K562 (cell line): ENCODE results near the gene SLC16A2. TPM values are rescaled to one million over a fixed set of nuclear protein-coding genes. Genes with fewer than 3 reads are reported as not detected.

Experiments used
- ATAC-seq: fragments of 200-7000 bp; cut with Tn5 transposase; 3 replicates; pipeline ENCODE4 v1.9.1; 2020; ENCODE audit warnings: moderate library complexity
- BruUV-seq: library from RNA; stranded (reverse); fragments of 400-500 nt; replicated peaks from 2 replicates; lab custom pipeline; 2021; lab: Mats Ljungman, UMichigan
- CTCF ChIA-PET: fragments of 300-600 bp; formaldehyde crosslinking; extraction: SDS; loops from one replicate; lab custom pipeline; 2021; ENCODE audit warnings: low intra/inter-chr PET ratio; lab: Yijun Ruan, JAX
- POLR2A ChIA-PET: fragments of 300-600, 350-650 bp; sonication (Branson Sonifier 250); formaldehyde crosslinking; extraction: SDS; loops from one replicate; lab custom pipeline; 2021; ENCODE audit warnings: antibody characterized with exemption, inconsistent platforms; lab: Yijun Ruan, JAX
- DNase-seq, 4 experiments: peaks; one replicate each; pipeline versions ENCODE4 v3.0.0 to v3.0.0-alpha.2; 2011 to 2018; ENCODE audit warnings: low spot score in 3 of 4, mixed read lengths in 3 of 4; ENCODE audit errors: extremely low read depth in 1 of 4
- FAIRE-seq: peaks from 2 replicates; lab custom pipeline; 2011; peaks lifted over from hg19 to GRCh38; lab: Jason Lieb, UNC
- H2AFZ ChIP-seq: 2 replicates; pipeline ENCODE4 v1.6.0; 2011; ENCODE audit warnings: low read depth, low read length, control low read depth, inconsistent platforms
- H3K27ac ChIP-seq: fragments of 200-600 bp; 3 replicates; pipeline ENCODE4 v1.8.0; 2011; ENCODE audit warnings: low read depth, mild to moderate bottlenecking, control low read depth, inconsistent platforms, low read length, moderate library complexity, mixed read lengths; ENCODE audit errors: extremely low read depth
- H3K27me3 ChIP-seq, 2 experiments: fragments of 300-600 bp in 1 of 2; 2 replicates in 1 of 2; 3 replicates in 1 of 2; pipeline versions ENCODE4 v1.6.0 to v1.8.0; 2011; ENCODE audit warnings: inconsistent platforms in 2 of 2, low read length in 2 of 2, mild to moderate bottlenecking in 1 of 2, mixed read lengths in 1 of 2, moderate library complexity in 1 of 2; ENCODE audit not compliant: control insufficient read depth in 2 of 2, insufficient read depth in 2 of 2
- H3K36me3 ChIP-seq: fragments of 300-600 bp; 3 replicates; pipeline ENCODE4 v1.8.0; 2011; ENCODE audit warnings: mild to moderate bottlenecking, low read length, inconsistent platforms; ENCODE audit not compliant: control insufficient read depth, insufficient read depth
- H3K4me1 ChIP-seq, 2 experiments: fragments of 200-600 bp in 1 of 2; replicated peaks in 1 of 2; 2 replicates in 1 of 2; 3 replicates in 1 of 2; pipeline versions ENCODE4 v1.5.1 to v1.8.0; 2011; ENCODE audit warnings: inconsistent platforms in 2 of 2, low read length in 2 of 2, mild to moderate bottlenecking in 1 of 2, mixed read lengths in 1 of 2, moderate library complexity in 1 of 2; ENCODE audit not compliant: control insufficient read depth in 2 of 2, insufficient read depth in 2 of 2
- H3K4me2 ChIP-seq: 2 replicates; pipeline ENCODE4 v1.6.1; 2011; ENCODE audit warnings: low read length, control low read depth, inconsistent platforms, mixed read lengths; ENCODE audit not compliant: insufficient read depth
- H3K4me3 ChIP-seq: fragments of 200-600 bp; sonication (generic), shearing (Covaris generic); 2 replicates; pipeline ENCODE4 v1.5.1; 2016; ENCODE audit warnings: control low read depth, inconsistent platforms
- H3K79me2 ChIP-seq: fragments of 200-600 bp; 3 replicates; pipeline ENCODE4 v1.8.0; 2011; ENCODE audit warnings: low read length, inconsistent platforms; ENCODE audit not compliant: control insufficient read depth, insufficient read depth
- H3K9ac ChIP-seq, 2 experiments: 2 replicates each; pipeline versions ENCODE4 v1.6.0 to v1.6.1; 2011; ENCODE audit warnings: low read depth in 2 of 2, low read length in 2 of 2, control low read depth in 1 of 2, inconsistent platforms in 1 of 2, mild to moderate bottlenecking in 1 of 2, mixed read lengths in 1 of 2; ENCODE audit not compliant: insufficient read depth in 1 of 2
- H3K9me1 ChIP-seq: one replicate; pipeline ENCODE4 v1.6.0; 2011; ENCODE audit warnings: inconsistent platforms, mild to moderate bottlenecking, low read length, moderate library complexity; ENCODE audit not compliant: control insufficient read depth, insufficient read depth
- H3K9me3 ChIP-seq: replicated peaks from 2 replicates; pipeline ENCODE4 v1.5.1; 2011; ENCODE audit warnings: low read depth, low read length, inconsistent platforms; ENCODE audit not compliant: control insufficient read depth, insufficient read depth
- H4K20me1 ChIP-seq: replicated peaks from 2 replicates; pipeline ENCODE4 v1.6.1; 2011; ENCODE audit warnings: low read length, inconsistent platforms, mixed read lengths; ENCODE audit not compliant: control insufficient read depth, insufficient read depth
- ESRRA ChIP-seq: fragments of 450-650 bp; IDR thresholded peaks from 2 replicates; pipeline ENCODE4 v1.6.1; 2014; ENCODE audit warnings: low read depth, mild to moderate bottlenecking, moderate library complexity, borderline replicate concordance
- POLR2AphosphoS5 ChIP-seq: IDR thresholded peaks from 2 replicates; pipeline ENCODE4 v1.6.1; 2011; ENCODE audit warnings: mild to moderate bottlenecking, low read depth, low read length, moderate library complexity; ENCODE audit not compliant: control insufficient read depth, insufficient read depth
- POLR2B ChIP-seq: fragments of 450-650 bp; IDR thresholded peaks from 2 replicates; pipeline ENCODE4 v1.6.1; 2018; ENCODE audit warnings: low read depth; ENCODE audit not compliant: partially characterized antibody
- PREB ChIP-seq: sonication (generic); formaldehyde crosslinking; IDR thresholded peaks from 2 replicates; pipeline ENCODE4 v1.8.1; 2023; ENCODE audit warnings: mild to moderate bottlenecking, missing genetic modification reagents
- UBTF ChIP-seq, 2 experiments: IDR thresholded peaks; 2 replicates each; pipeline ENCODE4 v1.6.1; 2012; ENCODE audit warnings: improper control_type of control experiment in 2 of 2, low read depth in 2 of 2, low read length in 2 of 2, borderline replicate concordance in 1 of 2
- ZNF274 ChIP-seq: IDR thresholded peaks from 2 replicates; pipeline ENCODE4 v1.6.1; 2011; ENCODE audit warnings: low read depth, mild to moderate bottlenecking, low read length, moderate library complexity, borderline replicate concordance
- WGBS: fragments of 100-300 bp; shearing (Covaris generic); methylation state at CpG from one replicate; pipeline ENCODE4 v1.1.6; 2016; ENCODE audit warnings: low coverage, mixed read lengths; ENCODE audit not compliant: insufficient coverage; ENCODE audit errors: missing lambda C conversion rate; 5-methylcytosine and 5-hydroxymethylcytosine counted together
- in situ Hi-C: fragments of 300-500 bp; cut with MboI; formaldehyde crosslinking; loops from 4 replicates; pipeline ENCODE4 v1.15.0; 2018; ENCODE audit warnings: inconsistent platforms, mixed read lengths
- intact Hi-C: fragments of 100-400 bp; cut with micrococcal nuclease; formaldehyde crosslinking; loops from 2 replicates; pipeline ENCODE4 v1.14.2; 2022
- polyA plus RNA-seq, 8 experiments: library from polyadenylated mRNA; depleted of rRNA in 4 of 8; stranded (reverse) in 5 of 8; unstranded in 3 of 8; fragments of >200 nt; fragmentation: Nextera tagmentation in 2 of 8; fragmentation: Illumina TruSeq in 1 of 8; extraction: Ambion mirVana in 2 of 8; extraction: Trizol in 1 of 8; gene quantifications; 2 replicates each; pipeline versions ENCODE4 v1.2.1 to v1.2.3, GENCODE V29; 2011 to 2014; ENCODE audit warnings: inconsistent platforms in 1 of 8, missing spikeins in 1 of 8
- total RNA-seq, 7 experiments: library from RNA; depleted of rRNA in 6 of 7; stranded (reverse); fragments of >200 nt in 6 of 7; fragmentation: Illumina TruSeq in 2 of 7; extraction: Trizol in 2 of 7; gene quantifications; 2 replicates each; pipeline versions ENCODE4 v1.2.1 to v1.2.3, GENCODE V29; 2011 to 2021; ENCODE audit warnings: low replicate concordance in 1 of 7

SLC16A2 gene
- total and polyA plus RNA-seq, 9 of the 15 experiments (the other 6 are each of a cell fraction or from before 2014, with no cell fraction given): 0.07 TPM; not detected in 8

GRCh38 chrX:74536832-74537371 lies 115.6 kb downstream of the SLC16A2 start:
- H3K79me2 ChIP-seq: no peaks in the 10 kb centered on the region
- TF ChIP-seq PREB (CRISPR knock-in tag) (no peak), POLR2AphosphoS5 (no peak), UBTF (IDR thresholded peaks at IDR 0.05; ENCODE audit: borderline replicate concordance in 1 of 2, low read depth in 2 of 2, low read length in 2 of 2) (0 out of 4 replicates have a peak, but pooled peaks of 1 of the 2 experiments have one; percentile 33), POLR2B (no peak), ESRRA (no peak), ZNF274 (no peak)
- in situ Hi-C loops (no loop called here), intact Hi-C loops (no loop called here)
- H3K4me2 ChIP-seq: no peak overlapping the region
- 11% methylated on average over 16 of the region's 26 CpGs for WGBS
- no TSS peak for BruUV-seq
- H3K36me3 ChIP-seq: no peaks in the 10 kb centered on the region
- H2AFZ ChIP-seq: 0 out of 2 replicates have a peak overlapping the region, but pooled peaks have one; percentile 51
- FAIRE-seq (no peak), ATAC-seq (peak; percentile 79), DNase-seq (peak in 3 of 4 experiments; percentile 6 to 9 (median 7))
- no peaks in the 10 kb centered on the region for H4K20me1 ChIP-seq
- ChIA-PET POLR2A (no interaction called here), CTCF (no interaction called here)
- H3K9ac ChIP-seq: no peak overlapping the region
- peaks cover 0 to 16% of the 10 kb centered on the region in 2 experiments; a peak in 2 of 5 replicates for H3K27me3 ChIP-seq
- H3K9me3 ChIP-seq: no peaks in the 10 kb centered on the region
- no peak overlapping the region for H3K4me3 ChIP-seq
- H3K27ac ChIP-seq: no peak overlapping the region
- no peaks in the 10 kb centered on the region for H3K9me1 ChIP-seq
- peaks cover 0 to 13% of the 10 kb centered on the region in 2 experiments; a peak in 3 of 5 replicates for H3K4me1 ChIP-seq
